Calu3 (cell line): ENCODE measurements around the gene USP43. TPM values are rescaled to one million over a fixed set of nuclear protein-coding genes. Genes with fewer than 3 reads are reported as not detected.

Source experiments
- BruUV-seq: library from RNA; stranded (reverse); fragments of 400-500 nt; replicated peaks from 2 replicates; lab custom pipeline; 2021; lab: Mats Ljungman, UMichigan
- CTCF ChIA-PET: fragments of 300-600 bp; sonication (Branson Sonifier 250); formaldehyde crosslinking; loops from one replicate; lab custom pipeline; 2022; ENCODE audit warnings: antibody characterized with exemption; lab: Charles Lee
- DNase-seq: peaks from one replicate; pipeline ENCODE4 v3.0.0; 2022
- H3K27ac Mint-ChIP-seq: one replicate; pipeline ENCODE4 v1.8.0; 2022; ENCODE audit warnings: mixed read lengths; ENCODE audit not compliant: unreplicated experiment
- H3K27me3 Mint-ChIP-seq: one replicate; pipeline ENCODE4 v1.8.0; 2022; ENCODE audit warnings: mixed read lengths; ENCODE audit not compliant: unreplicated experiment
- H3K36me3 Mint-ChIP-seq: one replicate; pipeline ENCODE4 v1.8.0; 2022; ENCODE audit warnings: mild to moderate bottlenecking, moderate library complexity, mixed read lengths; ENCODE audit not compliant: insufficient read depth, unreplicated experiment
- H3K4me1 Mint-ChIP-seq: one replicate; pipeline ENCODE4 v1.8.0; 2022; ENCODE audit warnings: mild to moderate bottlenecking, low read depth, mixed read lengths; ENCODE audit not compliant: unreplicated experiment
- H3K4me3 Mint-ChIP-seq: one replicate; pipeline ENCODE4 v1.8.0; 2022; ENCODE audit warnings: mild to moderate bottlenecking, low read depth, moderate library complexity, mixed read lengths; ENCODE audit not compliant: unreplicated experiment
- H3K9me3 Mint-ChIP-seq: one replicate; pipeline ENCODE4 v1.8.0; 2022; ENCODE audit warnings: low read depth, mixed read lengths; ENCODE audit not compliant: unreplicated experiment
- CTCF ChIP-seq: fragments of 200-600 bp; IDR thresholded peaks from one replicate; pipeline ENCODE4 v1.8.0; 2022; ENCODE audit warnings: antibody characterized with exemption; ENCODE audit not compliant: unreplicated experiment
- intact Hi-C: fragments of 100-400 bp; cut with micrococcal nuclease; formaldehyde crosslinking; loops from one replicate; pipeline ENCODE4 v1.10.0; 2022; ENCODE audit not compliant: unreplicated experiment
- total RNA-seq: library from RNA; stranded (reverse); gene quantifications from 2 replicates; pipeline ENCODE4 v1.2.3, GENCODE V29; 2022

The USP43 gene
- total RNA-seq, 1 experiment from 2014 or later: 6.7 TPM

DNA sequence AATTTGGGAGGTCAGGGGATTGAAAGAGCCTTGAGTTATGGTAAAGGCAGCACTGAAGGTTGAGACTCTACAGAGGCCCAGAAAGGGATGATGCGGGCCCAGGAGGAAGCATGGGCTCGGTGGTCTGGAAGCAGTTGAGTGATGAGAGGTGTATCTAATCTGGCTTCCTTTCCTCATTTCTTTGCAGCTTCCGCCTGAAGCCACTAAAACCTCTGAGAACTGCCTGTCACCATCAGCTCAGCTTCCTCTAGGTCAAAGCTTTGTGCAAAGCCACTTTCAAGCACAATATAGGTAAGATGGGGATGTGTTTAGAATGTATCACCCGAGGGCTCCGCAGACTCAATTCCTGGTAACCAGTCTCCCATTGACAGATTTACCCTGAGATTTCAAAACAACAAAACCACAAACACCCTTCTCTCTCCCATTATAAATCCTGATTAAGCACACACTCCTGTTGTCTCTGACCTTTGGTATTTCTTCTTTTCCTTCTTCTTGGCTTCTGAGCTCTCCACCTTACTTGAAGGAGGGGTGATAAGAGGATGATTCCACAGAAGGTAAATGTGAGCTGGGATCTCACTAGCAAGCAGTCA, 21.2 kb downstream of the USP43 start:
- BruUV-seq: no TSS peak
- Mint-ChIP-seq H3K4me1 (peaks cover 9% of the 10 kb centered on the region), H3K9me3 (peaks cover 2% of the 10 kb centered on the region), H3K27ac (no peak overlapping the region), H3K4me3 (no peak overlapping the region), H3K36me3 (peaks cover 5% of the 10 kb centered on the region), H3K27me3 (no peaks in the 10 kb centered on the region)
- CTCF ChIA-PET: no interaction called here
- no peak for TF ChIP-seq CTCF
- intact Hi-C loops: no loop called here
- DNase-seq: no peak

DNA sequence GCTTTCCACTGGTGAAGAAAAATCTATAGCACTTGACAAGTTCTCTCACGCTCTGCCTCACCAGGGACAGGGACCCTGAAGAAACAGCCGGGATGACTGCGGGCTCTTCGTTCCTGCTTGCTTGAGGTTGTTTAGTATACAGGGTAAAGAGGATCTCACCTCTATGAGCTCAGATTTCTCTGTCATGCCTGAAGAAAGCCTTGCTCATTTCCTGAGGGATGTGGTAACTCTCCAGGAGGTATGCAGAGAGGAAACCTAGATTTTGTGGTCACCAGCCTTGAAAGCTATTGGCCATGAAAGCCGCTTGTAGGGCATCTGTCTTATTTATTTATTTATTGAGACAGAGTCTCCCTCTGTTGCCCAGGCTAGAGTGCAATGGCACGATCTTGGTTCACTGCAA, 23.2 kb downstream of the USP43 start:
- no peak for DNase-seq
- Mint-ChIP-seq H3K36me3 (peaks cover 5% of the 10 kb centered on the region), H3K27me3 (no peaks in the 10 kb centered on the region), H3K27ac (no peak overlapping the region), H3K4me1 (peaks cover 9% of the 10 kb centered on the region), H3K4me3 (no peak overlapping the region), H3K9me3 (peaks cover 2% of the 10 kb centered on the region)
- CTCF ChIA-PET: no interaction called here
- no TSS peak for BruUV-seq
- TF ChIP-seq CTCF: no peak
- intact Hi-C loops: no loop called here

DNA sequence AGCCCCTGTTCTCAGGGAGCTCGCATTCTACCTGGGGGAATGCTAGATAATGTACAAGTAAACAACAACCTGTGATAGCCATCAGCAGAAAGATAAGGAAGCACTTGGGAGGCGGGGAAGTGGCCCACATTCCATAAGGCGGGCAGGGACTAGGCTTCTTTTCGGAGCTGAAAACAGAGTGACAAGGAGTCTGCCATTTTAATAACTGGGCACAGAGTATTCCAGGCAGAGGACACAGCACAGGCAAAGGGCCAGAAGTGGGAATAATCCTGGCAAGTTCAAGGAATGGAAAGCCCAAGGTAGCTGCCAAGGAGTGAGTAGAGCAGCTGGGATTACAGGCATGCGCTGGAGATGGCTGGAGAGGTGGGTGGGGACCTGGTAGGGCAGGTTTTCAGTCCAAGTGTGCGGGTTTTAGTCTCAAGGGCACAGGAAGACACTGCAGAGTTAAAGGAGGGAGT, 24.3 kb downstream of the USP43 start:
- H3K27me3 Mint-ChIP-seq: no peaks in the 10 kb centered on the region
- BruUV-seq: no TSS peak
- no peak for DNase-seq
- no peak overlapping the region for H3K27ac Mint-ChIP-seq
- no peaks in the 10 kb centered on the region for H3K9me3 Mint-ChIP-seq
- peaks cover 5% of the 10 kb centered on the region for H3K36me3 Mint-ChIP-seq
- intact Hi-C loops: loop anchor here (10.0 kb wide), 1 partner anchor 95 kb away; the partner anchor contains the start of genes CFAP52 and STX8
- no peak for TF ChIP-seq CTCF
- peaks cover 9% of the 10 kb centered on the region for H3K4me1 Mint-ChIP-seq
- CTCF ChIA-PET: interaction anchor here (0.7 kb wide), 1 partner anchor 50 kb away, joined by 3 read pairs; no protein-coding TSS in a partner anchor
- no peak overlapping the region for H3K4me3 Mint-ChIP-seq

GRCh38 chr17:9670596-9670995, 25.3 kb downstream of the USP43 start:
- H3K27ac Mint-ChIP-seq: no peak overlapping the region

More at GRCh38 chr17:9670596-9670995, 25.3 kb downstream of the USP43 start:
- Mint-ChIP-seq H3K4me3 (no peak overlapping the region), H3K9me3 (no peaks in the 10 kb centered on the region), H3K4me1 (peaks cover 9% of the 10 kb centered on the region), H3K36me3 (peaks cover 2% of the 10 kb centered on the region), H3K27me3 (no peaks in the 10 kb centered on the region)
- BruUV-seq: no TSS peak
- DNase-seq: no peak
- intact Hi-C loops: loop anchor here (10.0 kb wide), 1 partner anchor 96 kb away; the partner anchor contains the start of genes CFAP52 and STX8
- TF ChIP-seq CTCF: no peak
- CTCF ChIA-PET: no interaction called here
